GM19397 (cell line): ENCODE results near the gene SLC20A1.

Source experiments
- ATAC-seq: cut with Tn5 transposase; IDR thresholded peaks from one replicate; pipeline ENCODE4 v1.9.1; 2021; ENCODE audit warnings: mild to moderate bottlenecking, moderate library complexity; ENCODE audit not compliant: unreplicated experiment

The SLC20A1 gene

GRCh38 chr2:112674229-112674628, 28.5 kb downstream of the SLC20A1 start:
- ATAC-seq: no peak

GRCh38 chr2:112679484-112679883, 33.7 kb downstream of the SLC20A1 start:
- ATAC-seq: no peak

- no peak for ATAC-seq
Observed at GRCh38 chr2:112680666-112681101, 34.9 kb downstream of the SLC20A1 start.

- ATAC-seq: no peak
Observed at GRCh38 chr2:112682101-112682500, 36.4 kb downstream of the SLC20A1 start.

GRCh38 chr2:112683550-112684414, 38.0 kb downstream of the SLC20A1 start:
- no peak for ATAC-seq

- ATAC-seq: no peak
Observed at GRCh38 chr2:112684415-112684775, 38.7 kb downstream of the SLC20A1 start.

GRCh38 chr2:112685271-112685884, 39.6 kb downstream of the SLC20A1 start:
- ATAC-seq: no peak

- ATAC-seq: no peak
Observed at GRCh38 chr2:112686348-112687217, 40.8 kb downstream of the SLC20A1 start.

GRCh38 chr2:112687522-112687921, 41.8 kb downstream of the SLC20A1 start:
- no peak for ATAC-seq

GRCh38 chr2:112688086-112688880, 42.5 kb downstream of the SLC20A1 start:
- no peak for ATAC-seq

GRCh38 chr2:112690853-112691401, 45.2 kb downstream of the SLC20A1 start:
- peak; percentile 49 for ATAC-seq

- no peak for ATAC-seq
Observed at GRCh38 chr2:112691881-112692281, 46.1 kb downstream of the SLC20A1 start.

- peak; percentile 71 for ATAC-seq
Observed at GRCh38 chr2:112692495-112692911, 46.8 kb downstream of the SLC20A1 start.

GRCh38 chr2:112692918-112693317, 47.2 kb downstream of the SLC20A1 start:
- no peak for ATAC-seq

- ATAC-seq: no peak
Observed at GRCh38 chr2:112693596-112693995, 47.9 kb downstream of the SLC20A1 start.

GRCh38 chr2:112694182-112694581, 48.4 kb downstream of the SLC20A1 start:
- no peak for ATAC-seq

- no peak for ATAC-seq
Observed at GRCh38 chr2:112698834-112699515, 53.2 kb downstream of the SLC20A1 start.

GRCh38 chr2:112699984-112700667, 54.4 kb downstream of the SLC20A1 start:
- no peak for ATAC-seq

- no peak for ATAC-seq
Observed at GRCh38 chr2:112701052-112701451, 55.3 kb downstream of the SLC20A1 start.
